Liver (tissue), 9 donors: ENCODE results near the gene CTU1. TPM values are rescaled to one million over a fixed set of nuclear protein-coding genes. Genes with fewer than 3 reads are reported as not detected.

Experiments used
- DNase-seq: peaks from one replicate; pipeline ENCODE4 v3.0.0-alpha.2; 2017; ENCODE audit warnings: low spot score
- H3K27ac ChIP-seq, 2 donors: one replicate each; pipeline ENCODE4 v1.7.0; 2013; ENCODE audit warnings: inconsistent platforms in 2 of 2, low read length in 2 of 2, control low read depth in 1 of 2, low read depth in 1 of 2, mild to moderate bottlenecking in 1 of 2
- H3K27me3 ChIP-seq, 4 donors: one replicate each; pipeline versions ENCODE4 v1.6.1 to v1.7.0; 2013; ENCODE audit warnings: low read length in 3 of 4, inconsistent platforms in 1 of 4, mild to moderate bottlenecking in 1 of 4, moderate library complexity in 1 of 4; ENCODE audit not compliant: control insufficient read depth in 4 of 4, insufficient read depth in 4 of 4
- H3K36me3 ChIP-seq, 4 donors: one replicate each; pipeline versions ENCODE4 v1.6.1 to v1.7.0; 2013; ENCODE audit warnings: low read length in 3 of 4, mild to moderate bottlenecking in 3 of 4, low read depth in 1 of 4, moderate library complexity in 1 of 4; ENCODE audit not compliant: control insufficient read depth in 4 of 4, insufficient read depth in 3 of 4
- H3K4me1 ChIP-seq, 4 donors: one replicate each; pipeline versions ENCODE4 v1.6.1 to v1.7.0; 2013; ENCODE audit warnings: low read length in 3 of 4, mild to moderate bottlenecking in 3 of 4, moderate library complexity in 1 of 4; ENCODE audit not compliant: control insufficient read depth in 4 of 4, insufficient read depth in 4 of 4
- H3K4me3 ChIP-seq, 3 donors: one replicate each; pipeline versions ENCODE4 v1.6.1 to v1.7.0; 2013; ENCODE audit warnings: low read length in 3 of 3, control low read depth in 1 of 3, low read depth in 1 of 3, mild to moderate bottlenecking in 1 of 3
- H3K9ac ChIP-seq, 2 donors: one replicate each; pipeline ENCODE4 v1.7.0; 2013; ENCODE audit warnings: low read length in 2 of 2, mild to moderate bottlenecking in 2 of 2, moderate library complexity in 2 of 2, control low read depth in 1 of 2, low read depth in 1 of 2
- H3K9me3 ChIP-seq, 4 donors: one replicate each; pipeline versions ENCODE4 v1.6.1 to v1.7.0; 2013; ENCODE audit warnings: low read length in 3 of 4; ENCODE audit not compliant: control insufficient read depth in 4 of 4
- EGR1 ChIP-seq, 2 donors: IDR thresholded peaks; 2 replicates each; pipeline ENCODE4 v1.6.1; 2016 to 2018; ENCODE audit warnings: antibody characterized with exemption in 2 of 2, low read depth in 2 of 2
- FOXA1 ChIP-seq: IDR thresholded peaks from 2 replicates; pipeline ENCODE4 v1.6.1; 2016; ENCODE audit warnings: antibody characterized with exemption
- FOXA2 ChIP-seq: IDR thresholded peaks from 2 replicates; pipeline ENCODE4 v1.6.1; 2016; ENCODE audit warnings: antibody characterized with exemption
- GABPA ChIP-seq, 2 donors: IDR thresholded peaks in 1 of 2; conservative IDR thresholded peaks in 1 of 2; 2 replicates each; pipeline ENCODE4 v1.6.1; 2016; ENCODE audit warnings: antibody characterized with exemption in 2 of 2, mild to moderate bottlenecking in 1 of 2, moderate library complexity in 1 of 2
- HNF4A ChIP-seq, 2 donors: conservative IDR thresholded peaks; 2 replicates each; pipeline ENCODE4 v1.6.1; 2016; ENCODE audit warnings: antibody characterized with exemption in 2 of 2, mild to moderate bottlenecking in 2 of 2
- HNF4G ChIP-seq: IDR thresholded peaks from 2 replicates; pipeline ENCODE4 v1.6.1; 2016; ENCODE audit warnings: antibody characterized with exemption
- JUND ChIP-seq, 2 donors: IDR thresholded peaks; 2 replicates each; pipeline ENCODE4 v1.6.1; 2016; ENCODE audit warnings: antibody characterized with exemption in 2 of 2
- NR2F2 ChIP-seq: IDR thresholded peaks from 2 replicates; pipeline ENCODE4 v1.6.1; 2016; ENCODE audit warnings: antibody characterized with exemption
- RXRA ChIP-seq, 2 donors: IDR thresholded peaks; 2 replicates each; pipeline ENCODE4 v1.6.1; 2017 to 2018; ENCODE audit warnings: antibody characterized with exemption in 2 of 2, mild to moderate bottlenecking in 1 of 2
- SP1 ChIP-seq: IDR thresholded peaks from 2 replicates; pipeline ENCODE4 v1.6.1; 2018; ENCODE audit warnings: antibody characterized with exemption, mild to moderate bottlenecking
- TAF1 ChIP-seq: conservative IDR thresholded peaks from 2 replicates; pipeline ENCODE4 v1.6.1; 2016; ENCODE audit warnings: antibody characterized with exemption, mild to moderate bottlenecking
- WGBS: extraction: QIAGEN DNeasy Blood & Tissue Kit; methylation state at CpG from one replicate; pipeline ENCODE4 v1.1.7; 2013; 5-methylcytosine and 5-hydroxymethylcytosine counted together
- polyA plus RNA-seq, 2 donors: library from polyadenylated mRNA; stranded (reverse) in 1 of 2; unstranded in 1 of 2; fragments of 200-250 nt in 1 of 2; fragments of >200 nt in 1 of 2; fragmentation: Nextera tagmentation in 1 of 2; extraction: Ambion mirVana in 1 of 2; gene quantifications; one replicate each; pipeline versions ENCODE4 v1.2.1 to v1.2.3, GENCODE V29; 2013 to 2015
- total RNA-seq, 2 donors: library from RNA; depleted of rRNA; stranded (reverse); fragments of >200 nt; gene quantifications; one replicate each; pipeline ENCODE4 v1.2.3, GENCODE V29; 2014
- TF ChIP-seq, protein P1 (sequence below): IDR thresholded peaks from 2 replicates; pipeline ENCODE4 v1.6.1; 2016; ENCODE audit warnings: antibody characterized with exemption
- TF ChIP-seq, protein P2 (sequence below): fragments of 150-350 bp; IDR thresholded peaks from 2 replicates; pipeline ENCODE4 v1.5.1; 2017; ENCODE audit warnings: improper control_type of control experiment, low read depth, low read length; ENCODE audit not compliant: missing input control
- TF ChIP-seq, protein P3 (sequence below): IDR thresholded peaks from 2 replicates; pipeline ENCODE4 v1.6.1; 2016; ENCODE audit warnings: antibody characterized with exemption
- TF ChIP-seq, protein P4 (sequence below): IDR thresholded peaks from 2 replicates; pipeline ENCODE4 v1.6.1; 2016; ENCODE audit warnings: antibody characterized with exemption, mild to moderate bottlenecking
- donor health status: healthy.
- donor health status: healthy.
- donor health status: healthy.
- donor health status: healthy.
- donor health status: healthy.

The CTU1 gene
- total and polyA plus RNA-seq, 4 donors = 0.19 to 3.7 (median 2.5) TPM

DNA sequence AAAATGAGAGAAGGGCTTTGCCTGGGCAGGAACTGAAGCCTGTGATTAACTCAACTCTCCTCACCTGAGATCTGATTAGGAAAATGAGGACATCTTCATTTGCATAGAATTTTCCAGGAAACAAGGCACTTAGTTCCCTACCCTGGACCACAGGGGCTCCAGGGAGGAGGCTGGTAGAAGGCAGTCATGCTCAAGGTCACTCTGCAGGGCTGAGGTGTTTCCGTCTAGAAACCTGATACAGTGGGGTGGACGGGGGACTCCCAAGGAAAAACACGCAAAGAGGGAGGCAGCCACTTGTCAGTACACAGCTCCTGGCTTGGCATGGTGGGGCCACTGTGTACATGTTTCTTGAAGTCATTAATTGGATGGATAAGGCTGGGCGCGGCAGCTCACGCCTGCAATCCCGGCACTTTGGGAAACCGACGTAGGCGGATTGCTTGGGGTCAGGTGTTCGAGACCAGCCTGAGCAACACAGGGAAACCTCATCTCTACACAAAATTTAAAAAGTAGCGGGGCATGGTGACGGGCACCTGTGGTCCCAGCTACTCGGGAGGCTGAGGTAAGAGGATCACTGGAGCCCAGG lies 31.5 kb downstream of the CTU1 start:
- peaks cover 0 to 10% (median 3%) of the 10 kb centered on the region in 4 donors for H3K9me3 ChIP-seq
- no peaks in the 10 kb centered on the region for H3K27me3 ChIP-seq
- H3K9ac ChIP-seq = no peak overlapping the region
- 83% methylated on average over 14 of the region's 14 CpGs for WGBS
- no peak overlapping the region for H3K4me3 ChIP-seq
- no peaks in the 10 kb centered on the region for H3K36me3 ChIP-seq
- no peak for TF ChIP-seq FOXA2
- no peak for TF ChIP-seq FOXA1
- TF ChIP-seq, protein P1, sequence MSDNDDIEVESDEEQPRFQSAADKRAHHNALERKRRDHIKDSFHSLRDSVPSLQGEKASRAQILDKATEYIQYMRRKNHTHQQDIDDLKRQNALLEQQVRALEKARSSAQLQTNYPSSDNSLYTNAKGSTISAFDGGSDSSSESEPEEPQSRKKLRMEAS = no peak
- TF ChIP-seq, protein P2, sequence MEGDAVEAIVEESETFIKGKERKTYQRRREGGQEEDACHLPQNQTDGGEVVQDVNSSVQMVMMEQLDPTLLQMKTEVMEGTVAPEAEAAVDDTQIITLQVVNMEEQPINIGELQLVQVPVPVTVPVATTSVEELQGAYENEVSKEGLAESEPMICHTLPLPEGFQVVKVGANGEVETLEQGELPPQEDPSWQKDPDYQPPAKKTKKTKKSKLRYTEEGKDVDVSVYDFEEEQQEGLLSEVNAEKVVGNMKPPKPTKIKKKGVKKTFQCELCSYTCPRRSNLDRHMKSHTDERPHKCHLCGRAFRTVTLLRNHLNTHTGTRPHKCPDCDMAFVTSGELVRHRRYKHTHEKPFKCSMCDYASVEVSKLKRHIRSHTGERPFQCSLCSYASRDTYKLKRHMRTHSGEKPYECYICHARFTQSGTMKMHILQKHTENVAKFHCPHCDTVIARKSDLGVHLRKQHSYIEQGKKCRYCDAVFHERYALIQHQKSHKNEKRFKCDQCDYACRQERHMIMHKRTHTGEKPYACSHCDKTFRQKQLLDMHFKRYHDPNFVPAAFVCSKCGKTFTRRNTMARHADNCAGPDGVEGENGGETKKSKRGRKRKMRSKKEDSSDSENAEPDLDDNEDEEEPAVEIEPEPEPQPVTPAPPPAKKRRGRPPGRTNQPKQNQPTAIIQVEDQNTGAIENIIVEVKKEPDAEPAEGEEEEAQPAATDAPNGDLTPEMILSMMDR = no peak
- TF ChIP-seq, protein P3, sequence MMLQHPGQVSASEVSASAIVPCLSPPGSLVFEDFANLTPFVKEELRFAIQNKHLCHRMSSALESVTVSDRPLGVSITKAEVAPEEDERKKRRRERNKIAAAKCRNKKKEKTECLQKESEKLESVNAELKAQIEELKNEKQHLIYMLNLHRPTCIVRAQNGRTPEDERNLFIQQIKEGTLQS = no peak
- TF ChIP-seq HNF4A (conservative IDR thresholded peaks at IDR 0.05) = no peak
- no peak for TF ChIP-seq SP1
- no peak for TF ChIP-seq EGR1 (IDR thresholded peaks at IDR 0.05; ENCODE audit: low read depth in 2 of 2)
- TF ChIP-seq NR2F2 = no peak
- no peak for DNase-seq
- no peak overlapping the region for H3K27ac ChIP-seq
- no peaks in the 10 kb centered on the region for H3K4me1 ChIP-seq

DNA sequence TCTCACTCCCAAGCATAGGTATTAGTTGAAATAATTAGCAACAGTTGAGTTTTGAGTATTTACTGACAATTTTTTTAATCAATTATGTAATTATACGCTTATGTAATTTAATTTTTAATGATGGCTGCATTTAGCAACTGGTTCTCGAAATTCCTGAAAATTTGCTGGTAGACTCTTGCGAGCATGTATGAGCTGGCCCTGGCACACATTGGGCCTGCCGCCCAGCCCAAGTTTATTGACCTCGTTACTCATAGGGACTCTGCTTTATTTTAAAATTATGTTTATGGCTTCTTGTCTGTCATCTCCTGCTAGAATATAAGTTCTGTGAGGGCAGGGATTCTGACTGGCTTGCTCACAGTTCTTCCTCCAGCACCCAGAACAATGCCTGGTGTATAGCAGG lies 32.2 kb downstream of the CTU1 start:
- Histone ChIP-seq H3K4me3 (no peak overlapping the region), H3K4me1 (no peaks in the 10 kb centered on the region), H3K36me3 (no peaks in the 10 kb centered on the region), H3K27ac (no peak overlapping the region), H3K9ac (no peak overlapping the region), H3K9me3 (peaks cover 0 to 10% (median 3%) of the 10 kb centered on the region in 4 donors), H3K27me3 (no peaks in the 10 kb centered on the region)
- 75% methylated on average over 5 of the region's 5 CpGs for WGBS
- DNase-seq = no peak
- TF ChIP-seq GABPA (IDR thresholded peaks at IDR 0.05 in 1 of 2, conservative IDR thresholded peaks at IDR 0.05 in 1 of 2) (no peak), TAF1 (no peak), RXRA (IDR thresholded peaks at IDR 0.05) (no peak), HNF4A (conservative IDR thresholded peaks at IDR 0.05) (no peak), EGR1 (IDR thresholded peaks at IDR 0.05; ENCODE audit: low read depth in 2 of 2) (no peak)
- TF ChIP-seq, protein P3 = no peak

DNA sequence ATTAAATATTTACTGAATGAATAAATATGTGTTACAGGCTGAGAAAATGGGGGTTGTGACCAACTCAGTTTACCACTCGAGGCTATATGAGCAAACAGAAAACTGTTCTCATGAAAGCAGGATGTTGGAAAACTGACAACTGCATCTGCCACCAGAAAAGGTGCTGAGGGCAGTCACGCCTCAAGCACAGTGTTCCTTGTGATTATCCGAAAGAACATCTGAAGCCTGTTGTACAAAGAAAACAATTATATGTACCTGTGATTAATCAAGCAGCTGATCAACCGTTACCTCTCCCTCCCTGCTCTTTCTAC lies 37.2 kb downstream of the CTU1 start:
- H3K27ac ChIP-seq = no peak overlapping the region
- 55% methylated on average over 4 of the region's 4 CpGs for WGBS
- H3K27me3 ChIP-seq = no peaks in the 10 kb centered on the region
- DNase-seq = no peak
- H3K9me3 ChIP-seq = peaks cover 0 to 10% (median 3%) of the 10 kb centered on the region in 4 donors
- H3K4me1 ChIP-seq = no peaks in the 10 kb centered on the region
- H3K9ac ChIP-seq = no peak overlapping the region
- H3K36me3 ChIP-seq = no peaks in the 10 kb centered on the region
- no peak overlapping the region for H3K4me3 ChIP-seq
- TF ChIP-seq HNF4G (no peak), JUND (IDR thresholded peaks at IDR 0.05) (no peak), NR2F2 (no peak), SP1 (no peak)
- TF ChIP-seq, protein P3 = no peak
- TF ChIP-seq, protein P4, sequence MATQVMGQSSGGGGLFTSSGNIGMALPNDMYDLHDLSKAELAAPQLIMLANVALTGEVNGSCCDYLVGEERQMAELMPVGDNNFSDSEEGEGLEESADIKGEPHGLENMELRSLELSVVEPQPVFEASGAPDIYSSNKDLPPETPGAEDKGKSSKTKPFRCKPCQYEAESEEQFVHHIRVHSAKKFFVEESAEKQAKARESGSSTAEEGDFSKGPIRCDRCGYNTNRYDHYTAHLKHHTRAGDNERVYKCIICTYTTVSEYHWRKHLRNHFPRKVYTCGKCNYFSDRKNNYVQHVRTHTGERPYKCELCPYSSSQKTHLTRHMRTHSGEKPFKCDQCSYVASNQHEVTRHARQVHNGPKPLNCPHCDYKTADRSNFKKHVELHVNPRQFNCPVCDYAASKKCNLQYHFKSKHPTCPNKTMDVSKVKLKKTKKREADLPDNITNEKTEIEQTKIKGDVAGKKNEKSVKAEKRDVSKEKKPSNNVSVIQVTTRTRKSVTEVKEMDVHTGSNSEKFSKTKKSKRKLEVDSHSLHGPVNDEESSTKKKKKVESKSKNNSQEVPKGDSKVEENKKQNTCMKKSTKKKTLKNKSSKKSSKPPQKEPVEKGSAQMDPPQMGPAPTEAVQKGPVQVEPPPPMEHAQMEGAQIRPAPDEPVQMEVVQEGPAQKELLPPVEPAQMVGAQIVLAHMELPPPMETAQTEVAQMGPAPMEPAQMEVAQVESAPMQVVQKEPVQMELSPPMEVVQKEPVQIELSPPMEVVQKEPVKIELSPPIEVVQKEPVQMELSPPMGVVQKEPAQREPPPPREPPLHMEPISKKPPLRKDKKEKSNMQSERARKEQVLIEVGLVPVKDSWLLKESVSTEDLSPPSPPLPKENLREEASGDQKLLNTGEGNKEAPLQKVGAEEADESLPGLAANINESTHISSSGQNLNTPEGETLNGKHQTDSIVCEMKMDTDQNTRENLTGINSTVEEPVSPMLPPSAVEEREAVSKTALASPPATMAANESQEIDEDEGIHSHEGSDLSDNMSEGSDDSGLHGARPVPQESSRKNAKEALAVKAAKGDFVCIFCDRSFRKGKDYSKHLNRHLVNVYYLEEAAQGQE = no peak
